GM21786 (cell line): ENCODE measurements around the gene ETNK2.

ENCODE experiments used
- ATAC-seq: cut with Tn5 transposase; IDR thresholded peaks from one replicate; pipeline ENCODE4 v1.9.1; 2021; ENCODE audit not compliant: unreplicated experiment

The ETNK2 gene

GRCh38 chr1:204151552-204152309, at the start of gene ETNK2:
Gene ETNK2, minus strand, starts transcription at chr1:204152044. Its CDS starts 192 bp downstream, at chr1:204151852.
- ATAC-seq = no peak

- ATAC-seq = no peak
These were observed 49.6 kb upstream of the ETNK2 start for GRCh38 chr1:204201348-204202040.

GRCh38 chr1:204199579-204199978, 47.7 kb upstream of the ETNK2 start:
- no peak for ATAC-seq

GRCh38 chr1:204198348-204199340, 46.8 kb upstream of the ETNK2 start:
- ATAC-seq = no peak

GRCh38 chr1:204197068-204197467, 45.2 kb upstream of the ETNK2 start:
- no peak for ATAC-seq

GRCh38 chr1:204196068-204196795, 44.4 kb upstream of the ETNK2 start, which contains the start of gene KISS1:
Gene KISS1, minus strand, starts transcription at chr1:204196491. Its CDS starts 3,615 bp downstream, at chr1:204192876.
- no peak for ATAC-seq

- no peak for ATAC-seq
These were observed 42.9 kb upstream of the ETNK2 start for GRCh38 chr1:204194771-204195170.

- ATAC-seq = no peak
These were observed 42.2 kb upstream of the ETNK2 start for GRCh38 chr1:204194080-204194479.

- ATAC-seq = no peak
These were observed 40.9 kb upstream of the ETNK2 start for GRCh38 chr1:204192589-204193352.

GRCh38 chr1:204192046-204192445, 40.2 kb upstream of the ETNK2 start:
- no peak for ATAC-seq

GRCh38 chr1:204191456-204191855, 39.6 kb upstream of the ETNK2 start:
- no peak for ATAC-seq

- no peak for ATAC-seq
These were observed 38.7 kb upstream of the ETNK2 start for GRCh38 chr1:204190212-204191211.

GRCh38 chr1:204188959-204189639, 37.3 kb upstream of the ETNK2 start:
- no peak for ATAC-seq

- no peak for ATAC-seq
These were observed 34.8 kb upstream of the ETNK2 start for GRCh38 chr1:204186597-204186996.

GRCh38 chr1:204181116-204181515, 29.3 kb upstream of the ETNK2 start:
- no peak for ATAC-seq

- ATAC-seq = no peak
These were observed 28.3 kb upstream of the ETNK2 start for GRCh38 chr1:204180133-204180532.

- no peak for ATAC-seq
These were observed 26.8 kb upstream of the ETNK2 start for GRCh38 chr1:204178487-204179281.
